GM10266 (cell line): Measurements from ENCODE around the gene COL24A1.
"Not testable (repeated sequence)": the region's sequence is repeated elsewhere in the genome, so short reads cannot be mapped to it uniquely, and the experiment has no call there.

Experiments used
- DNase-seq: peaks from one replicate; pipeline ENCODE4 v3.0.0; 2012; ENCODE audit errors: extremely low spot score
- CTCF ChIP-seq: IDR thresholded peaks from 2 replicates; pipeline ENCODE4 v1.5.1; 2012; ENCODE audit warnings: mild to moderate bottlenecking, low read depth; ENCODE audit not compliant: control insufficient read depth, insufficient read depth; ENCODE audit errors: missing control alignments

Gene COL24A1

GRCh38 chr1:85718678-85719340 lies 437.8 kb downstream of the COL24A1 start:
- no peak for DNase-seq
- no peak for TF ChIP-seq CTCF

- DNase-seq: not testable (repeated sequence)
These were observed 442.0 kb downstream of the COL24A1 start for GRCh38 chr1:85714418-85715114.

GRCh38 chr1:85708829-85709227 lies 447.7 kb downstream of the COL24A1 start:
- no peak for DNase-seq
- TF ChIP-seq CTCF: no peak

- no peak for TF ChIP-seq CTCF
- DNase-seq: peak; percentile 78
These were observed 448.4 kb downstream of the COL24A1 start, which contains the start of gene ZNHIT6 for GRCh38 chr1:85707990-85708828. ZNHIT6 (minus strand) TSS chr1:85708433; CDS start chr1:85708284, 149 bp downstream.

- no peak for TF ChIP-seq CTCF
- no peak for DNase-seq
These were observed 449.1 kb downstream of the COL24A1 start for GRCh38 chr1:85707267-85707989.

GRCh38 chr1:85705940-85706339 lies 450.6 kb downstream of the COL24A1 start:
- TF ChIP-seq CTCF: no peak
- DNase-seq: no peak

- DNase-seq: no peak
- TF ChIP-seq CTCF: no peak
These were observed 456.1 kb downstream of the COL24A1 start for GRCh38 chr1:85700422-85700821.
